Psoas muscle (tissue), 8 donors: ENCODE measurements around the gene PAK5. TPM values are rescaled to one million over a fixed set of nuclear protein-coding genes. Genes with fewer than 3 reads are reported as not detected.

Source experiments
- ATAC-seq, 4 donors: fragments of 200-7000 bp; cut with Tn5 transposase; one replicate each; pipeline ENCODE4 v1.9.1; 2020; ENCODE audit warnings: moderate library complexity in 3 of 4, mild to moderate bottlenecking in 2 of 4
- DNase-seq, 2 donors: peaks; one replicate each; pipeline ENCODE4 v3.0.0-alpha.2; 2020
- H3K27ac ChIP-seq: fragments of 200-600 bp; one replicate; pipeline ENCODE4 v1.8.0; 2022
- H3K27me3 ChIP-seq, 3 donors: fragments of 200-600 bp in 1 of 3; one replicate each; pipeline versions ENCODE4 v1.6.1 to v1.8.0; 2013 to 2022; ENCODE audit warnings: low read length in 2 of 3, mild to moderate bottlenecking in 2 of 3, moderate library complexity in 1 of 3; ENCODE audit not compliant: insufficient read depth in 3 of 3
- H3K36me3 ChIP-seq, 2 donors: fragments of 200-600 bp in 1 of 2; one replicate each; pipeline versions ENCODE4 v1.6.1 to v1.8.0; 2013 to 2022; ENCODE audit warnings: low read depth in 1 of 2, mild to moderate bottlenecking in 1 of 2, moderate library complexity in 1 of 2; ENCODE audit not compliant: insufficient read depth in 1 of 2
- H3K4me1 ChIP-seq: fragments of 200-600 bp; one replicate; pipeline ENCODE4 v1.8.0; 2022
- H3K4me3 ChIP-seq: fragments of 200-600 bp; one replicate; pipeline ENCODE4 v1.8.0; 2022; ENCODE audit warnings: mild to moderate bottlenecking
- H3K9me3 ChIP-seq: fragments of 200-600 bp; one replicate; pipeline ENCODE4 v1.8.0; 2022
- CTCF ChIP-seq: fragments of 200-600 bp; IDR thresholded peaks from one replicate; pipeline ENCODE4 v1.8.0; 2022; ENCODE audit warnings: antibody characterized with exemption
- WGBS, 3 donors: extraction: QIAGEN DNeasy Blood & Tissue Kit; methylation state at CpG; one replicate each; pipeline versions ENCODE4 v1.1.6 to v1.1.7; 2013; 5-methylcytosine and 5-hydroxymethylcytosine counted together
- intact Hi-C, 2 donors: fragments of 100-400 bp; cut with DNase I; formaldehyde crosslinking; loops; one replicate each; pipeline versions ENCODE4 v1.11.0 to v1.14.2; 2022
- polyA plus RNA-seq, 3 donors: library from polyadenylated mRNA; stranded (reverse); fragments of 200-250 nt; gene quantifications; one replicate each; pipeline ENCODE4 v1.2.3, GENCODE V29; 2013
- total RNA-seq, 4 donors: library from RNA; stranded (reverse); fragmentation: NEBNext Ultra II Directional in 2 of 4; extraction: Animal tissue kit (Norgen Biotek cat#: 25700) in 2 of 4; gene quantifications; one replicate each; pipeline versions ENCODE4 v1.2.1 to v1.2.4, GENCODE V29; 2021 to 2023
- donor health status: healthy with polysubstance abuse.
- donor health status: DM: no; HTN: no; CAD: no; lungs with moderate emphysema.
- donor health status: Bipolar disorder and iron deficiency.
- donor health status: healthy.
- donor health status: DM: yes; HTN: yes; CAD: no.
- donor health status: DM: no; HTN: no; CAD: no.
- donor health status: DM: no; HTN: no; CAD: no.
- donor health status: DM: yes; HTN: yes; CAD: no.

The PAK5 gene
- total and polyA plus RNA-seq, 7 donors: 0.01 TPM; not detected in 6

GRCh38 chr20:9808166-9808565 lies 30.7 kb downstream of the PAK5 start:
- Histone ChIP-seq H3K4me1 (no peaks in the 10 kb centered on the region), H3K27ac (no peak overlapping the region), H3K9me3 (no peaks in the 10 kb centered on the region), H3K4me3 (no peak overlapping the region), H3K36me3 (no peaks in the 10 kb centered on the region), H3K27me3 (no peaks in the 10 kb centered on the region)
- no peak for ATAC-seq
- intact Hi-C loops: no loop called here
- TF ChIP-seq CTCF: no peak
- WGBS, 3 donors: 73 to 77% (median 74%) methylated on average over 1 of the region's 1 CpG
- no peak for DNase-seq

GRCh38 chr20:9807136-9807535 lies 31.7 kb downstream of the PAK5 start:
- TF ChIP-seq CTCF: no peak

GRCh38 chr20:9800421-9800820 lies 38.5 kb downstream of the PAK5 start:
- H3K27me3 ChIP-seq: no peaks in the 10 kb centered on the region
- 43 to 55% (median 50%) methylated on average over 1 of the region's 1 CpG for WGBS, 3 donors
- DNase-seq (no peak), ATAC-seq (no peak)
- H3K4me3 ChIP-seq: no peak overlapping the region
- H3K9me3 ChIP-seq: no peaks in the 10 kb centered on the region
- no peak overlapping the region for H3K27ac ChIP-seq
- intact Hi-C loops: no loop called here
- TF ChIP-seq CTCF: no peak
- no peaks in the 10 kb centered on the region for H3K4me1 ChIP-seq
- H3K36me3 ChIP-seq: no peaks in the 10 kb centered on the region

More at GRCh38 chr20:9807136-9807535, 31.7 kb downstream of the PAK5 start:
- H3K4me3 ChIP-seq: no peak overlapping the region
- no peaks in the 10 kb centered on the region for H3K4me1 ChIP-seq
- intact Hi-C loops: no loop called here
- H3K36me3 ChIP-seq: no peaks in the 10 kb centered on the region
- no peaks in the 10 kb centered on the region for H3K27me3 ChIP-seq
- H3K27ac ChIP-seq: no peak overlapping the region
- no peaks in the 10 kb centered on the region for H3K9me3 ChIP-seq
- DNase-seq: no peak
- 60 to 70% (median 69%) methylated on average over 3 of the region's 3 CpGs for WGBS, 3 donors
- ATAC-seq: no peak

- 88 to 91% (median 91%) methylated on average over 3 of the region's 3 CpGs for WGBS, 3 donors
- TF ChIP-seq CTCF: no peak
These were observed 44.0 kb downstream of the PAK5 start for GRCh38 chr20:9794831-9795230.

GRCh38 chr20:9792674-9793073 lies 46.2 kb downstream of the PAK5 start:
- H3K4me1 ChIP-seq: no peaks in the 10 kb centered on the region
- DNase-seq (no peak), ATAC-seq (no peak)
- intact Hi-C loops: no loop called here
- no peak overlapping the region for H3K27ac ChIP-seq
- H3K4me3 ChIP-seq: no peak overlapping the region
- 65 to 71% (median 70%) methylated on average over 6 of the region's 6 CpGs for WGBS, 3 donors
- no peaks in the 10 kb centered on the region for H3K9me3 ChIP-seq
- TF ChIP-seq CTCF: no peak
- H3K36me3 ChIP-seq: no peaks in the 10 kb centered on the region
- H3K27me3 ChIP-seq: no peaks in the 10 kb centered on the region

More at GRCh38 chr20:9794831-9795230, 44.0 kb downstream of the PAK5 start:
- no peaks in the 10 kb centered on the region for H3K36me3 ChIP-seq
- DNase-seq (no peak), ATAC-seq (no peak)
- intact Hi-C loops: no loop called here
- H3K4me3 ChIP-seq: no peak overlapping the region
- H3K27ac ChIP-seq: no peak overlapping the region
- no peaks in the 10 kb centered on the region for H3K27me3 ChIP-seq
- no peaks in the 10 kb centered on the region for H3K4me1 ChIP-seq
- H3K9me3 ChIP-seq: no peaks in the 10 kb centered on the region
